GM18526 (cell line): ENCODE data around the gene BRD7.

Experiments used
- POLR2A ChIP-seq: IDR thresholded peaks from 3 replicates; pipeline ENCODE4 v1.6.1; 2011; ENCODE audit not compliant: insufficient read length; ENCODE audit errors: extremely low read depth

The BRD7 gene

DNA sequence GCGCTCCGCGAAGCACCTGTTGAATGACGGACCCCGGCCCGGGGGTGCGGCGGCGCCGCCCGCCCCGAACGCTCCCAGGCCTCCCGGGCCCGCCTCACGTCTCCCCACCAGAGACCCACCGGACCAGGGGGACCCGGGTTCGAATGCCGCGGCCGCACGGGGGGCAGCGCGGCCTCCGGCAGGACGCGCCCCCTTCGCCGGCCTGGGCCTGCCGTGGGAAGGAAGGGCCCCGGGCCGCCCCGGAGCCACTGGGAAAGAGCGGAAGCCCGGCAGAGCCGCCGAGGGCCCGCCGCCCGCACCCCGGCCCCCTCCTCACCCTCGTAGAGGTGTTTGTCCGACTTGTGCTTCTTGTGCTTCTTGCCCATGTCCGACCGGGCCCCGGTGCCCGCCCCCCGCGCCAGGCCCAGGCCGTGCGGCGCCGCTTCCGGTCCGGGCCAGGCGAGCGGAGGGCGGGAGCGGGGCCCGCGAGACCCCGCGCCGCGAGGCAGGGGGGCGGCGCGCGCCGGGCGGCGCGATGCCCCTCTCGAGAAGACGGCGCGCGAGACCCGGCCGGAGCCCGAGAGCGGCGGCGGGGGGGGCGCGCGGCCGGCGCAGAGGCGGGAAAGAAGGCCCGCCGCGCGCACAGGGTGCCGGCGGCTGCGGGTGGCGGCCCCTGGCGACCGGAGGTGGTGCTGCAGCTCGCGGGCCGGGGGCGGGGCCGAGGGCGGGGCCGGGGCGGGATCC is at the start of gene BRD7:
TSS of gene BRD7 (minus strand) at position 579 of the 723 bp plus-strand sequence. CDS start at position 365, 214 bp downstream.
- TF ChIP-seq POLR2A: no peak

DNA sequence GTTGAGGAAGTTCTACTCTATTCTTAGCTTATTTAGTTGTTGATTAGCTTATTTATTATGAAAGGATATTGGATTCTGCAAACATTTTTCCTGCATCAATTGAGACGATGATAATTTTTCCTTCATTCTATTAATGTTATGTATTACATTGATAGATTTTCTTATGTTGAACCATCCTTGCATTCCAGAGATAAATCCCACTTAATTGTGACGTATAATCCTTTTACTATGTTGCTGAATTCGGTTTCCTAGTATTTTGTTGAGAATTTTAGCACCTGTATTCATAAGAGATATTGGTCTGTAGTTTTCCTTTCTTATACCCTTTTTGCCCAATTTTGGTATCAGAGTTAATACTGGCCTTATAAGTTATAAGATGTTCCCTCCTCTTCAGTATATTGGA is 47.6 kb upstream of the BRD7 start:
- no peak for TF ChIP-seq POLR2A

DNA sequence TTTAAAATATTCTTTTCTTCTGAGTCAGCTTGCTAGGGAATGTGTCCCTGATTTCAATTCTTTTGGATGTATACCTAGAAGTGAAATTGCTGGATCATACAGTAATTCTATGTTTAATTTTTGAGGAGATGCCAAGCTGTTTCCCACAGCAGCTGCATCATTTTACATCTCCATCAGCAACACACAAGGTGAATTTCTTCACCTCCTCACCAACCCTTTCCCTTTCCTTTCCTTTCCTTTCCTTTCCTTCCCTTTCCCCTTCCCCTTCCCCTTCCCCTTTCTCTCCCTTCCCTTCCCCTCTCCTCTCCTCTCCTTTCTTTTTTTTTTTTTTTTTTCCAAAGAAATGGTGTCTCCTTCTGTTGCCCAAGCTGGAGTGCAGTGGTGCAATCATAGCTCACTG is 45.4 kb upstream of the BRD7 start:
- TF ChIP-seq POLR2A: no peak

DNA sequence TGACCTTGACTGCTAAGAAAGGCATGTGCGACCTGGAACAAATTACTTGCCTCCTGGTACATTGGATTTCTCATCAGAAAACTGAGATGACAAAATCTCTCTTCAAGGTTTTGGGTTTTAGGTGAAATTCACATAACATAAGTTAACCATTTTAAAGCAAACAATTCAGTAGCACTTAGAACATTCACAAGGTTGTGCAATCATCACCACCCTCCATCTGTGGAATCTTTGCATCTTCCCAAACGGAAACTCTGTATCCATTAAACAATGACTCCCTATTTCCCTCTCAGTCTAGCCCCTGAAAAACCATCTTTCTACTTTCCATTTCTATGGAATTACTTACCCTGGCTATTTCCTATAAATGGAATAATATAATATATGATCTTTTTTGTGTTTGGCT is 42.2 kb upstream of the BRD7 start:
- no peak for TF ChIP-seq POLR2A

DNA sequence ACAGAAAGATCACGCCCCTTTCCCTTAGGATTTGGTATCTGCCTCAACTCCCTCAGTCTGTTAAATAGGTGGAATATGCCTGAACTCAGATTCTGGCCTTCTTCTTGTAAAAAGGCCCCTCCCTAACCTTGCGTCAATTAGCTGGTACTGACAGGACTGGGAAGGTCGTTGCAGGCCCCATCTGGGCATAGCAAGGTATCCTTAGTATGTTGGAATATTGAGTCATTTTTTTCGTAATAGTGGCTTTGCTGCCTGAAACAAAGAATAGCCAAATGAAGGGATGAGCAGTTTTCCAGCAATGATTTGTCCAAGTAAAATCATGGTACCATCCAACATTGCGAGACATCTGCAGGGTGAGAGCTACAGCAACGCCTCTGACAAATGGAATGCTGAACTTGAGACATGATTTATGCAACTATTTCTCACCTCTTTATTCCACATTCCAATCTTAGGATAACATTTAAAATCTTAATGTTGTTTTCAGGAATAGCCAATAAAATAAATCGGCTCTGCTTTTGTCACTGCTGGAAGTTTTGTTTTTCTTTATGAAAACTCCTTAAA is 39.3 kb upstream of the BRD7 start:
- no peak for TF ChIP-seq POLR2A

DNA sequence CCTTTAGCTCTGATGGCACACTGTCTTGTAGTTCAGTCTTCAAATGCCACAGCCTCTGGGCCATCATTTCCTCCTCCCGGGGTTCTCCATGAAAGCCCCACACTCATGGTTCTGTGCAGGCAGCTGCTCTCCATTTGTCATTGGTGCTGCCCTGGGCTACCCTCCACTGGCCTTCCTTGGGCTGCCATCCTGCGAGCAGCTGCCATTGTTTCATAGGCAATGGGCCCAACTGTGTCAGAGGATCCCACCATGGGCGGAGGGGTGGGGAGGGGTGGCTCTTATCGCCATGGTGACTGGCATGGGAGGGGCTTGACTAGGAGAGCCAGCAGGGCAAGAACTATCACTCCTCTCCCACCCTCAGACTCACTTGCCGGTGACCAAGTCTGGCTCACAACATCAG is 38.6 kb upstream of the BRD7 start:
- no peak for TF ChIP-seq POLR2A

DNA sequence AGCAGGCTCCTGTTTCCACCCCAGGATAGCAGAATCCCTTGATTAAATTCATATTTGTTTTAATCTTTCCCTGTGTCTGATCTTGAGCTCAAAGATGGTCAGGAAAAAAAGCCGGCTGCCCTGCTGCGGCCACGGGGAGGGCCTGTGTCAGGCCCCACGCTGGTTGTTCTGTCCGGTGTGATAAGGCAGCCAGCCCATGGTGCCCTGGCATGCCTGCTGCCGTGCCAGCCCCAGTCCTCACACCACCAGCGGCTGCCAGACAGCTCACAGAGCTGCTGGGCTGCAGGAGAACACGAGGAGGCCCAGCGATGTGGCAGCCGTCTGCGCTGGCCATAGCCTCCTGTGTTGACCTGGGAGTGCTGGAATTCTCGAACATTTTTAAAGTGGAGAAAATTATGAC is 34.7 kb upstream of the BRD7 start:
- TF ChIP-seq POLR2A: no peak

DNA sequence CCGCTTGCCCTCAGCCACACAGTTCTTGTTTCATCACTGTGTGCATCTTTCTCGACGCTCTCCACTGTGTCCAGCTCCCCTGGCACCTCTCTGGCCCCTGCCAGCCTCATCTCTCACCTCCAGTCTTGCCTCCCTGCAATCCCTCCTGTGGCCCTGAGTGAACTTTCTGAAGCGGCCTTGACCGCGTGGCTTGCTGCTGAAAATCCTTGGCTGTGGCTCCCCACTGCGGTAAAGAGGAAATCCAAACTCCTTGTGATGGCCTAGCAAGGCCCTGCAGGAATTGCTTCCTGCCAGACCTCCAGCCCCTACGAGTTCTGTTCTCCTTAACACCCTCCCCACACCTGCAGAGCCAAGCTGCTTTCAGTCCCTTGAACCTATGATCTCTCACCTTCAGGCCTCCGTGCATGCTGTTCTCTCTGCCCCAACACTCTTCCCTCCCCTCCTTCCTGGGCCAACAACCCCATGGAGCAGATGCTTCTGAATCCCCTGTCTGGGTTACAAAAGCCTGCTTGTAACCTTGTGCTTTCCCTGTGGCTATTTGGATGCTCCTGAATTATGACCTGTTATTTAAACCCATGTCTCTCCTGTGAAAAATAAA is 33.6 kb upstream of the BRD7 start:
- no peak for TF ChIP-seq POLR2A

DNA sequence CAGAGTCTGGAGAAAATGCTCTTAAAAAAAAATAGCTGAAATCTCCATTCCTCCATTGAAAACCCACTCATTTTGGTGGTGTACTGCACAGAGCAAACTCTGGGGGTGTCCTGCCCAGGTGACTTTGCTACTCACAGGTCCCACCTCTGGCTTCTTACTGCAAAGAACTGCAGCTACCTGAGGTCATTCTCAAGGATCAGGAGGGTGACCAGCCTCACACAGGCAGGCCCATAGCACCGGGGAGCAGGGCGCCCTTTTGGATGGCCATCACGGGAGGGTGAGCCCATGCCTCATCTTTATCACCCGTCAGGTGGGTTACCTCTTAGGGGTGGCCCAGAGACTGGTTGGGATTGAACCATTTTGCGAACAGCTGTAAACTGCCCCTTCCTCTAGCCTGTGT is 32.6 kb upstream of the BRD7 start:
- TF ChIP-seq POLR2A: no peak

DNA sequence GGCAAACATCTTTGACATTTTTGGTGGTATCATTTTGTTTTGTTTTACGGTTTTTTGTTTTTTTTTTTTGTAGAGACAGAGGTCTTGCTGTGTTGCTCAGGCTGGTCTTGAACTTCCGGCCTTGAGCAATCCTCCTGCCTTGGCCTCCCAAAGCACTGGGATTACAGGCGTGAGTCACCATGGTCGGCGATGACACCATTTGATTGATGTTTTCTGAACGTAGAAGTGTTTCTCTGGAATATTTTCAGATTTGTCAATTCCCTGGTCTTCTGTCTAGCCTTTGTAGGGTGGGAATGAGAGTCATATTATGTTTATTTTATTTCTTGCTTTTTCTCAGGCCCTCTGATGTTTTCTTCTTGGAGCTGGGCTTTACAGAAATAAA is 32.2 kb upstream of the BRD7 start:
- no peak for TF ChIP-seq POLR2A

DNA sequence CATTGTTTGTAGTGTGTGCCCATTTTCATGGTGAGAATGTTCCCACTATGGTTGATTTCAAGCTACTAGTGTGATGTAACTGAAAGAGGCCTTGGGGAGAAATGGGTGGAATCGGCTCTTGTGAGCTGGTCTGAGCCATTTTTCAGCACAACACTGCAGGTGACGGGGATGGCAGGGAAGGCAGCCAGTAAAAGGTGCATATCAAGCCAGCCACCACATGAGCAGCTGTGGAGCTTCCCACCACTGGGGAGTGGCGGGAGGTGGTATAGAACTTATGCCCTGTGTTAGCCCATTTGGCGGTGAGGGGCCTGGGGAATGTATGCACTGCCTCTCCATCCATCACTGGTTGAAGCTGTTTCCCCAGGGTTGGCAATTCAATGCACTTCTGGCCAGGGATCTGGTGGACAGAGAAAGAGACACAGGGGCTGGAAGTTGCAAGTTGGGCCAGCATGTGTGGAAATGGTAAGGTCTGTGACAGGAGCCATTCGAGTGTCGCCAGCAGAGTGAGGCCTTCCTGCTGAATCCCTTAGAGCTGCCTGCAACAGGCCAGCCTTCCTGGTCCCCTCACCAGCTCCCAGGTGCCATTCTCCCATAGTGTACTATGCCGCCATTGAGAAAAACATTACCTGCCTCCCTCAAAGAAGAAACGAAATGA is 31.7 kb upstream of the BRD7 start:
- no peak for TF ChIP-seq POLR2A

DNA sequence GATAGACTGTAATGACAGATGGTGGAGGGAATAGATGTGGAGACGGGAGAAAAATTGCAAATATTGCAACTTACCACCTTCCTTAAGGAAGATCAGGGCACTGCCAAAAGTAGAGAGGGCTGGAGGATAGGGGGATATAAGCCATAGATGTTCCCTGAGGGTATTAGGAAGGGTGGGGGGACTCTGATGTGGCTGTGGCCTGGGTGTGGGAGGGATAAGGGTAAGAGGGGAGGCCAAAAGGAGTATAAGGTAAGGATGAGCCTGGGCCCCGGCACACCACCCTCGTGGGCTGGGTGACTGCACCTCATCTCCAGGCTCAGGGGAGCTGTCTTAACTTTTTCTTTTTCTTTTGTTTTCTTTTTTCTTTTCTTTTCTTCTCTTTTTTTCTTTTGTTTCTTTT is 30.6 kb upstream of the BRD7 start:
- no peak for TF ChIP-seq POLR2A

DNA sequence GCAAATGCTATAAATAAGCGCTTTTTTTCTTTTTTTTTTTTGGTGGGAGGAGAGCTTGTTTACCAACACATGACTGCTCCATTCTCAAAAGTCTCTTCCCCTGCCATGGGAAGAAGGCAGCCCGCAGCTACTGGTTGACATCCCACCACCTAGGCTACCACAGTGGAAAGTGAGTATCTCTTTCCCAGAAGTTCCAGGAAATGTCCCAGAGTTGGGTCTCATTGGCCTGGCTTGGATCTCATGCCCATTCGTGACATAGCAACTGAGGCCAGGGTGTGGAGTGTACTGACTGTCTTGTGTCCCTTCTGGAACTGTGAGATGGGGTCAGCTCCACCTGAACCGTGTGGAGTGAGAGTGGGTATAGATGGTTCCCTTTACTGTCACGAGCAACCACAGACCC is 29.5 kb upstream of the BRD7 start:
- TF ChIP-seq POLR2A: no peak

DNA sequence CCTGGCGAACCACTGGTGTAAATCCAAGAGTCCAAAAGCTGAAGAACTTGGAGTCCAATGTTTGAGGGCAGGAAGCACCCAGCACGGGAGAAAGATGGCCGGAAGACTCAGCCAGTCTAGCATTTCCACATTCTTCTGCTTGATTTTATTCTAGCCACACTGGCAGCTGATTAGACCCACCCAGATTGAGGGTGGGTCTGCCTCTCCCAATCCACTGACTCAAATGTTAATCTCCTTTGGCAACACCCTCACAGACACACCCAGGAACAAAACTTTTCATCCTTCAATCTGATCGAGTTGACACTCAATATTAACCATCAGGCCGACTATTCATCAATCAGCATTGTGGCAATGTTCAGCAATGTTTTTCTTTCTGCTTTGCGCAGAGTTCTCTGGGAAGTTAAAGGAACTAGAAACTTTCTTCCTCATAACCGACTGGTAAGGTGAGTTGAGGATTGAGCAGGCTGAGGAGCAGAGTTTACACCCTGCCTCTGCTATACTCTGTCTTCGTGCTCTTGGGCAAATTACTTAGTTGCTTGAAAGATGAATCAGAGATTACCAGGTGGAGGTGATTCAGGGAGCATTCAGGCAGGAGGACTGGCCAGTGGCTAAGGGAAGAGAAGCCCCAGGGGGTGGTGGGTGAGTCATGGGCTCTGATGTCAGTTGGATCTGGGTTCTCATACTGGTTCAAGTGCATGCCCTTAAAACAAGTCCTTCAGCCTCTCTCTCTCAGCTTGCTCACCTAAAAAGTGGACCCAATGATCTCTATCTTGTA is 28.2 kb upstream of the BRD7 start:
- no peak for TF ChIP-seq POLR2A
